HS-27A (cell line): ENCODE results near the gene TUBGCP6.

Source experiments
- DNase-seq: peaks from one replicate; pipeline ENCODE4 v3.0.0-alpha.2; 2012; ENCODE audit warnings: low read depth, missing footprints

TUBGCP6 gene

DNA sequence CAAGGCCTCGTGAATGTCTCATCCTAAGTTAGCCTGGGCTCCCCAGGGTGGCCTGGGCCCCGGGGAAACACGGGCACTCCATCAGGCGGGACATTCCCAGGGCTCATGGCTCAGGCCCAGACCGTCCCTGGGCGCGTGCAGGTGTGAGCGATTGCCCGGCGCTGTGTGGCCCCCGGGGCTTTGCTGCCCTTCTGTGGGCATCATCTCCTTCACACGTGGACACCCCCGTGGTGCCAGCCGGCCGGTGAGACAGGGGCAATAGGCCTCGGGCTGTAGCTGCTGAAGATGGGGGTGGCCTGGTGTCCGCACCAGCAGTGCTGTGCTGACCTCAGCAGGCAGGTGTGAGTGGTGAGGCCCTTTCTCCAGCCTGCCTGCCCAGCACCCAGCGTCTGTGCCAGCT is 48.6 kb downstream of the TUBGCP6 start:
- no peak for DNase-seq

DNA sequence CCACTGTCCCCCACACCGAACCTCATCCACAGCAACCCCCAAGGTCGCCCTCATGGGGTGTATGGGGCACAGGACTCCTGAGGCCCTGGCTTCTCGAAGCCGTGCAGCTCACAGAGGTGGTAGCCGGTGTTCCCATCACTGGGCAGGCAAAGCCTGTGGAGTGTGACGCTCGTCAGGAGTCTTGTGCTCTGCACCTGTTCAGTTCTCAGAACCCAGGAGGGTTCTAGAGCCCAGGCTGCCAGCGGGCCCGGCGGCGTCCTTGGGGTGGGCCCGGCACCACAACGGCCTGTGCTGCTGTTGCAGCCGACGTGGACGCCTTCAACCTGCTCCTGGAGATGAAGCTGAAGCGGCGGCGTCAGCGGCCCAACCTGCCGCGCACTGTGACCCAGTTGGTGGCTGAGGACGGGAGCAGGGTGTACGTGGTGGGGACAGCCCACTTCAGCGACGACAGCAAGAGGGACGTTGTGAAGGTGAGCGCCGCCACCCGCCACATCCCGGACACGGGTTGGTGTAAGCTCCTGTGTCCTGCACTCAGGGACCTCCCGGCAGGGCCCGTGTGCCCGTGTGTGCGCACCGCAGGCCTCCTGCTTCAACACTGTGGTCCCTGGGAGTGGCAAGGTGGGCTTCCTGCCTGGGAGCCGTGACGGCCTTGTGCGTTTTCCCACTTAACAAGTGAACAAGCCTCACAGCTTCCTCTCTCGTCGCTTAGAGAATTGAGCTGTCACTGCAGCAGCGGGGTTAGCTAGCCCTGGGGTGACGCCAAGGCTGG is 50.6 kb downstream of the TUBGCP6 start:
- no peak for DNase-seq

DNA sequence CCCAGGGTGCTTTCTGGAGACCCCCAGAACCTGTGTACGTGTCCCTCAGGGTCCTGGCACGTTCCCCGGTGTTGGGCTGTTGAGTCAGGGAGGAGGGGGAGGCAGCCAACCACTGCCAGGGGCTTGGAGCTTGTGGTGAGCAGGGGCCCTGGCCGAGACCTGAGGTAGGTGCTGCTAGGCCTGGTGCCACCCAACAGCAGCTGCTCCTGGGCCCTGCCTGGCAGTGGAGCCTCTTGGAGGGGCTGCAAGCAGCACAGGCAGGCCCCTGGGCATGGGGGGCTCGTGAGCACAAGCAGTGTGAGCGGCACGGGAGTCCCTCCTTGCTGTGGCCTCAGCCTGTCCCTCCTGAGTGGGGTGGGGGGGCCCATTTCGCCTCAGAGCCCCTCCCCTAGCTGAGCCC is 51.2 kb downstream of the TUBGCP6 start:
- DNase-seq: no peak

DNA sequence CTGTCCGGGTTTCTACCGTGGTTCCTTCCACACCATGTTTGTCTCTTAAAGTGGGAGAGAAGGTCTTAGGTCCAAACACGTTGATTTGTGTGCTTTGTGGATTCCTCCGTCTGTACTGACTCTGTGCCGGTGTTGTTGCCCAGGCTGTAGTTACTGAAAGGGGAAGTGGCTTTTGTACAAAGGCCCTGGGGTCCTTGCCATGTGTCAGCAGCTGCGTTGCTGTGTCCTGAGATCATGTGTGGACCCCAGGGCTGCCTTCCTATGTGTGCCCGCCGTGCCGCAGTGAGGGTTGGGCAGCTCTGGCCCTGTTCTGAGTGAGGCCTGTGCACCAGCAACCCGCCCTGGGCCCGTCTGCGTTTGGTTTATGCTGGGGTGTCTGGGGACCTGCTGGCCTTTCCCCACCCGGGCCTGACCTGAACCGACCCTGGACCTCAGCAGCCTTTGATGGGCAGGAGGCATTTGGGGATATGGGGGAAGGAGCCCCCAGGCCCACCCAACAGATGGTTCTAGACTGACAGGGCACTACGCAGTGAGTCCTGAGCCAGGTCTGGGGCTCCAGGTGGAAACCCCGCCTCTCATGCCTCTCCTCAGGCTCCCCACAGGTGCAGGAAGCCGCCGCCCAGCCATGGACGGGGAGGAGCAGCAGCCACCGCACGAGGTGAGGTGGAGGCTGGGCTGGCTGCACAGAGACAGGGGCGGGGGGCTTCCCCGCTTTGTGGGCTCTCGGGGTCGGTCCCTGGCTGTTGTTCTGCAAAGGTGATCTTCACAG is 52.2 kb downstream of the TUBGCP6 start:
- no peak for DNase-seq

DNA sequence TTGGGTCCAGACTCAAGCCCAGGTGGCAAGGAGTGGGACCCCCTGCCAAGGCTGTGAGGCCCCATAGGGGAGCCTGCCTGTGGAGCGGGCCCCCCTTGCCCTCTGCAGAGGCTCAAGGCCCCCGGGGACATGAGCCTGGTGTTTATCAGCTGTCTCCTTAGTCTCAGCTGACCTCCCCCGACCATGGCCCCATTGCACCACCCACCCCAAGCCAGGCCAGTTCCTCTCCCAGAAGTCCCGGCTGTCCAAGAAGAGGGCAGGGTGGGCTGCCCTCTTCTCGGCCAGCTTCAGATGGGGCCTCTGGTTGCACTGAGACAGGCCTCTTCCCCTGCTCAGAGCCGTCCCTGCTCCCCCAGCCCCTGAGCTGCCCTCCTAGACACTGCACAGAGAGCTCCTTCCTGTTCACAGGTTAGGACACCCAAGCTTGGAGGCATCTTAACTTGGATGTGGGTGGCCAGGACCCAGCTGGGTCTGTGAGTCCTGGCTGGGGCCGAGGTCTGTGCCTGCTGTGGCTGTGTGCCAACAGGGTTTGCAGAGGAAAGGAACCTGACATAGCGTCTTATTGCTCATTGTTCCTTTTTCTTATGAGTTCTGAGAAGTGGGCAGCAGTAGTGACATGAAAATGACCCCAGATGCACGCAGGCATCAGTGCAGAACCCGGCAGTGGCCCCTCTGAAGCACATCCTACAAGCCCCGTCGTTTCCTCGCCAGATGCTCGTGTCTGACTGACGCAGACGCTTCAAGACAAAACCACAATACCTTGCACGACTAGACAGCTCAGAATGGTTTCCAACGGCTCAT is 53.7 kb downstream of the TUBGCP6 start:
- DNase-seq: no peak

DNA sequence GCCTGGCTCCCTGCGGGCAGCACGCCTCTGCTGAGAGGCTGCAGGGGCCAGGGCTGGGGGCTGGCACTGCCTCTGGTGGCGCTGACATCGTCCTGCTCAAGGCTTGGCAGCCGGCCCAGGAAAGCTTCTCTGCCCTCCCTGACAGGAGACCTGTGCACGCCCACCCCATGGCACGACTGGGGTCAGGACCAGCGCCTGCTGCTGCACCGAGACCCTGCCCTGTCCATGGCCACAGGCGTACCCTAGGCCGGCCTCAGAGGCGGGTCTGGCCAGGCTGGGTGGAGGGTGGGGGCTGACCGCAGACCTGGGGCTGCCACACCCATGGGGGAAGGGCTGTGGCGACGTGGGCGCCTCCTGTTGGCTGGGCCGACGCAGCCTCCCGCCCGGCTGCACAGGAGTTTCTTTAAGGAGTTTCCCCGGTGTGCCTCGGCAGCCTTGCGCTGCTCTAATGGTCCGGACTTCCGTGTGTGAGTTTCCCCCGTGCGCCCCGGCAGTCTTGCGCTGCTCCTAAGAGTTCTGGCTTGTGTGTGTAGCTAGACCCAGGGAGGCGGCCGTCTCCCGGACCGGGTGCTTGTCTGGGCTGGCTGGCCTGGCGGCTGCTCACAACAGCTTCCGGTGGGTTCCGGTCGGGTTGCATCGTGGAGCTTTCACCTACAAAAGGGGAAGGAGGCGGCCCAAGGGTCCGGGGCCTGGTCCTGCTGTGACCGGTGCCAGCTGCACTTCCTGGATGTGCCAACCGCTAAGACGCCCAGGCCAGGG is 54.5 kb downstream of the TUBGCP6 start:
- DNase-seq: no peak

DNA sequence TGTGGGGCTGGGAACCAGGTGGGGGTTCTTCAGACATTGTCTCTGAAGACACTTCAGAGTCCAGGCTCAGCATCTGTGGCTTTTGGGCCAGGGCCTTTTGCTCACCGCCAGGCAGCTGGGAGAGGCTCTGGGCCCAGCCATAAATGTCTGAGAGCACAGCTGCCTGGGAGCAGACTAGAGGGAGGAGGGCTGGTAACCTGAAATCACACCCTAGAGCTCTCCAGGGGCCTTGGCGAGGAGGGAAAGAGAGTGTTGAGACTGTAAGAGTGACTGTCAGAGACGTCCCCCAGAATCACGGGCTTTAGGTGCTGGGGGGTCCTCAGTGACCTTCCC is 55.0 kb downstream of the TUBGCP6 start:
- DNase-seq: no peak

DNA sequence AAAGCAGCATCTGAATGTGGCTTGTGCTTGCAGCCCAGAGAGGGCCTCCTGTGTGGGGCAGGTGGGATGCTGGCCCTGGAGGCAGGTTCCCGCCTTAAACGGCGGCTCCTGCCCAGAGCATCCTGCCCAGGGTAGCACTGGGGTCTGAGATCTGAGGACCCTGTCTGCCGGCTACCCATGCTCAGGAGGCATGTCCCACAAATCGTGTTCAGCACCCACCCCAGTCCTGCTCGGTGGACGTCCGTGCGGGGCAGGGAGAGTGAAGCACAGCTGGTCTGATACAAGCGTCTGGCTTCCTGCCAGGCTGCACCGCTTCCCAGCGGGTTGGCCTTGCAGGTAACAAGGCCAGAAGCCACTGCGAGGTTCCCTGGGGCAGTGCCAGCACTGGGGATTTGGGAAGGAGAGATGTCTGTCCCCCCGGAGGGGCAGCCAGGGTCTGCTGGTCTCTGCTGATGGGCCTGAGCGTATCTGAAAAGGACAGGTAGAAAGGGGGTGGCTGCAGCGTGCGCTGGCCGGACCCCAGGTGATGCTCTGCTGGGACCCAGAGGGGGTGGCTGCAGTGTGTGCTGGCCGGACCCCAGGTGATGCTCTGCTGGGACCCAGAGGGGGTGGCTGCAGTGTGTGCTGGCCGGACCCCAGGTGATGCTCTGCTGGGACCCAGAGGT is 55.5 kb downstream of the TUBGCP6 start:
- no peak for DNase-seq

DNA sequence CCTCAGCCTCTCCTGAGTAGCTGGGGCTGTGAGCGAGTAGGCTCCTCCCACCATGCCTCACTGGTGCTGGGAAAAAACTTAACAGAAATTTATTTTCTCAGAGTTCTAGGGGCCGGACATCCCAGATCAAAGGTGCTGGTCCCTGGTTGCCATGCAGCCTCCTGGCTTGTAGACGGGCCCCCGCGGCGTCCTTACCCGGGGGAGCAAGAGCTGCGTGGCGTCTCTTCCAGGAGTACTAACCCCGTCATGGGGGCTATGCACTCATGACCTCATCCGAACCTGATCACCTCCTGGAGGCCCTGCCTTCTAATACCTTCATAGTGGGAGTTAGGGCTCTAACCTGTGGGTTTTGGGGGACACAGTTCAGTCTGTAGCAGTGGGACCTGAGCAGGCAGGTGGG is 56.5 kb downstream of the TUBGCP6 start:
- DNase-seq: no peak

DNA sequence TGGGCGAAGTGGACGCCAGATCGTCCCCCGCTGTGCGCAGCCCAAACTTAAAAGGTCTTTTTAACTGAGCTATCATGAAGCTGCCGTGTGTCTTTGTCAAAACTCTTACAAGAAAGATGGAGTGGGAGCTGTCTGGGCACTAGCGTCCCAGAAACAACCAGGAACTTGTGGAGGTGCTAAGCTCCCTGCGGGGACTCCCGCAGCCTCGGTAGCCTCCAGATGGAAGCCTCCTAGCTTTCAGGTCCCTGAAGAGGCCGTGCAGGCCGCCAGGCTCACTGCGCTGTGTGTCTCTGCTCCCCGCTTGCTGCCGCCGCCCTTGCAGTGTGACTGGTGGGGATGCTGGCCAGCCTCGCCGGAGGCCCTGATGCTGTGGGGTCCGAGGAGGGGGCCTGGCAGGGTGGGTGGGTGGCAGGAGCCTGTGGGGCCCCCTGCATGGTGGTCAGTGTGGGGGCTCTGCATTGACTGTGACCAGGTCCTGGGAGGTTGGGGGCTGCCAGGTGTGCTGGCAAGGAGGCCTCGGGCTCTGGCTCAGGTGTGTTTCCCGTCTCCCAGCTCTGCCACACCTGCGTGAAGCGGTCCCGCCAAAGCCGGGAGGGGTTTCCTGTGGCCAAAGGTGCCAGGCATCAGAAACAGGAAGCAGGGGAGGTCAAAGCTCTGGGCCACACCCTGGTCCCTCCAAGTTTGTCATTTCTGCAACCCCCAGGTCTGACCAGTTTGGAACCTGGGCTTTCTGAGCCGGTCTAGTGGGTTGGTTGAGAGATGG is 57.9 kb downstream of the TUBGCP6 start:
- DNase-seq: no peak

DNA sequence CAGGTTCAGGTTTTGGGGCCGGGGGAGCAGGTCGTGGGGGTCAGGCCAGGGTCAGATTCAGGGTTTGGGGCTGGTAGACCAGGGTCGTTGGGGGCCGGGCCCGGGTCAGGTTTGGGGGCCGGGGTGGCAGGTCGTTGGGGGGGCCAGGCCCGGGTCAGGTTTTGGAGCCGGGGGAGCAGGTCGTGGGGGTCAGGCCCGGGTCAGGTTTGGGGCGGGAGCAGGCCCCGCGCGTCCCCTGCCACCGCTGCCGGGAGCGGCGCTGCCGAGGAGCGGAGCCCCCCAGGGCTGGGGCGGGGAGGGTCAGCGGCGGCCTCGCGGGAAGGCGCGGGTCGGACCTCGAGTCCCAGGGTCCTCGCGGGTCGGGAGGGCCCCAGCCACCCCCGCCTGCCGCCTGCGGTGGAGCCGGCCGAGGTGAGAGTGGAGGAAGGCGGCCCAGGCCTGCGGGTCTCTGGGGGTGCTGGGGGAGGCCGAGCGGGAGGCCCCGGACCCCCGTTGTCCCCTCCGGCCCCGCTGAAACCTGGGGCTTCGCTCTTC is 58.6 kb downstream of the TUBGCP6 start:
- DNase-seq: no peak

DNA sequence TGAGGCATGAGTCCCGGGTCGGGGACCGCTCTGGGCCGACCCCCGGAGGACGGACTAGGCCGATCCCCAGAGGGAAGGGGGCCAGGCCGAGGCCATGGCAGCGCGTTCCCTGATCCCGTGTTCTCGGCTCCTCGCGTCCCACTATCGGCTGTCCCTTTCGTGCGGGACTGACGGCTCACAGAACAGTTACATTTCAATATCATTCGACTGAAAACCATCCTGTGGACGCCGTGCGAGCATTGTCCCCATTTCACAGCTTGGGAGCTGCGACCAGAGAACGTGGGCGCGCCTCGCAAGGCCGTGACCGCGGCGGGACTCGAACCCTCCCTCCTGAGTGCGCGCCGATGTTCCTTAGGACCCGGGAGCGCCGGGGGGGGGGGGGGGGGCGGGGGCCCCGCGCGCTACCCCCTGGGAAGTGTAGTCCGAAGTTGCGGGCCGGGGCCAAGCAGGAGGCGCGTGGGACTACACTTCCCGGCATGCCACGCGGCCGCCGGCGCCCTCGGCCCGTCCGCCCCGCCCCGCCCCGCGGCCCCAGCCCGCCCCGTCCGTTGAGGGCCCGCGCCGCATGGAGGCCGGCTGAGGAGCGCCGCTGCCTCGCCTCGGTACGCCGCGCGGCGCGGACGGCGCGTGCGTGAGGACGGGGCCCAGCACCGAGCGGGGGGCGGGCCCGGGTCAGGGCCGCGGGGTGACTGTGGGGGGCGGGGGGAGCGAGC is 59.3 kb downstream of the TUBGCP6 start, which contains the start of gene TRABD:
Gene TRABD, plus strand, starts transcription at position 539 of the 713 bp plus-strand sequence. CDS start 7,148 bp downstream, outside the sequence.
- peak; percentile 17 for DNase-seq

DNA sequence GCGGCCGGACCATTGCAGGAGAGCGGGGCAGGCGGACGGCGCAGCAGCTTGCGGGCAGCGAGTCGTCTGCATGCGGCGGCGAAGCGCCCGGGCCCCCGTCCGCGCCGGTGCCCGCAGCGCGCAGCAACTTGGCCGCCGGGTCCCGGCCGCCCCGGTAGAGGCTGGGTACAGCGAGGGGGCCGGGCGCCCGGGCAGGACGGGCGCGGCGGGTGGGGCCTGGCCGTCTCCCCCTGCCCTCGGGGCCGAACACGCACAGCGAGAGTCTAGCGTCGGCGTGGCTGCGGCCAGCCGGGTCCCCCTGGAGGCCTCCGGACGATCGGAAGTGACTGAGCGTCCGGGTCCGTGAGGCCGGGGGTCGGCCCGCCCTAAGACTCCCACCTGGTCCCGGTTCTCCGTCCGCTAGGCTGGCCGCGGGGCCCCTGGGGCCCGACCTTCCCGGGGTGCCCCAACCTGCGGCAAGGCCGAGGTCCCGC is 59.9 kb downstream of the TUBGCP6 start:
- no peak for DNase-seq

DNA sequence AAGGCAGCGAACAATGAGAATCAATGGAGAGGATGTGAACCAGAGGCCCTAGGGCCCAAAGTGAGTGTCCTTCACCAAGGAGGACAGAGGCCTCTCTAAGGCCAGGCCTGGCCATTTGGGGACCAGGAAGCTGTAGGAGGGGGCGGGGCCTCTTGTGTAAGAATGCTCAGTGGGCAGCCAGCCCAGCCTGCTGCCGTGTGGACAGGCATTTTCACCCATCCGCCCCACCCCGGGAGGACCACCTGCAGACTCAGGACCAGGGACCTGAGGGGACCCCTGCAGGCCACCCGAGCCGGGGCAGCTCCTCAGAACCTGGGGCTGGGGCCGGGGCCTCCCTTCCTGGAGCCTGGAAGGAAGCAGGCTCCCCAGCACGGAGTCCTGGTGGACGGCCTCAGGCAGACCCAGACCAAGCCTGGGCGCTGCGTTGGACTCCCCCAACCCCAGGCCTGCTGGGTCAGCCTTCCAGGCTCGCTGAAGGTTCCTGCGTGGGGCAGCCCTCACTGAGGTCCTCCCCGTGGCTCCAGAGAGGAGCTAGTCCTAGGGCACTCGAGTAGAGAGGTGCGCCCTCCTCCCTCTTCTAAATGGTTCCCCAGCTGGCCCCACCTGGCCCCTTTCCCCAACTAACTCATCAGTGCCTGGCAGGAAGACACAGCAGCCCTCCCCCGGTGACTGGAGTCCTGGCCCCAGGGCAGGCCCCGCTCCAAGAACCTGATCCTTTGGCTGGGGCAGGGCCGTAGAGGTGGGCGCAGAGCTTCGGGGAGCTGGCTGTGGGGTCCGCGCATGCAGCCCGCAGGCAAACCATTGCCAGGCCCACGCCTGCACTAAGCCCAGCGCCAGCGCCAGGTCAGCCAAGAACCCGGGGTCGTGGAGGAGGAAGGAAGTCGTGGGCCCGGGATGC is 60.6 kb downstream of the TUBGCP6 start:
- DNase-seq: no peak

DNA sequence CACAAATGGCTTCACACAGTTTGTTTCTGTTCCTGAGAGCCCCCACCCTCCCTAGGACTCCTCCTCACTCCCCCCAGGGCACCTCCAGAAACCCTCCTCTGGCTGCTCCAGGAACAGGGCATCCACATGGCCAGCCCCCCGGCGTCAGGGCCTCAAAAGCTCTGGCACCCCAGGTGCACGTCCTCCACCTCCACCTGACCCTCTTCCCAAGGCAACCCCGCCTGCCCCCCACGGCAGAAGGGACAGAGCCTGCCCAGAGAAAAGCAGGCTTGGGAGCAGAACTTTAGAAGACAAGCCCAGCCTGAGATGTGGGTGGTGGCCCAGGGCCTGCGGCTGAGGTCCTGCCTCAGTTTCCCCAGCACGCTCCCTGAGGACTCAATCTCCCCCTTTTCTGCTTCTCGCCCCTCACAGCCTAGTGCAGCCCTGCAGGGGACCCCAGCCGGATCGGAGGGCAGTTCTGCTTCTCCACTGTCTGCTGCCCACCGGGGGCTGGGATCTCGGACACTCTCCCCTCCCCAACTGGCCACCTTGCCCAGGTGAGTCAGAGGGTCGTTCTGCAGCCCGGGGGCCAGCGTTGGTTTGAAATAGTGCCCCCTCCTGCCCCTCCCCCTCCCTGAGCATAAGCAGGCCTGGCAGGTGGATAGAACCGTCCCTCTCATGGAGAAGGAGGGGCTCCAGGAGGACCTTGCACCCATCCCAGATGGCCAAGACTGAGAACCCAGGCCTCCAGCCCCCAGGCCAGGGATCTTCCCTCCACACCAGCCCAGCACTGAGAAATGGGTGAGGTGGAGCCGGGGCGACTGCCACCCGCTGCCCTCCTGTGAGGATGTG is 61.5 kb downstream of the TUBGCP6 start:
- no peak for DNase-seq

DNA sequence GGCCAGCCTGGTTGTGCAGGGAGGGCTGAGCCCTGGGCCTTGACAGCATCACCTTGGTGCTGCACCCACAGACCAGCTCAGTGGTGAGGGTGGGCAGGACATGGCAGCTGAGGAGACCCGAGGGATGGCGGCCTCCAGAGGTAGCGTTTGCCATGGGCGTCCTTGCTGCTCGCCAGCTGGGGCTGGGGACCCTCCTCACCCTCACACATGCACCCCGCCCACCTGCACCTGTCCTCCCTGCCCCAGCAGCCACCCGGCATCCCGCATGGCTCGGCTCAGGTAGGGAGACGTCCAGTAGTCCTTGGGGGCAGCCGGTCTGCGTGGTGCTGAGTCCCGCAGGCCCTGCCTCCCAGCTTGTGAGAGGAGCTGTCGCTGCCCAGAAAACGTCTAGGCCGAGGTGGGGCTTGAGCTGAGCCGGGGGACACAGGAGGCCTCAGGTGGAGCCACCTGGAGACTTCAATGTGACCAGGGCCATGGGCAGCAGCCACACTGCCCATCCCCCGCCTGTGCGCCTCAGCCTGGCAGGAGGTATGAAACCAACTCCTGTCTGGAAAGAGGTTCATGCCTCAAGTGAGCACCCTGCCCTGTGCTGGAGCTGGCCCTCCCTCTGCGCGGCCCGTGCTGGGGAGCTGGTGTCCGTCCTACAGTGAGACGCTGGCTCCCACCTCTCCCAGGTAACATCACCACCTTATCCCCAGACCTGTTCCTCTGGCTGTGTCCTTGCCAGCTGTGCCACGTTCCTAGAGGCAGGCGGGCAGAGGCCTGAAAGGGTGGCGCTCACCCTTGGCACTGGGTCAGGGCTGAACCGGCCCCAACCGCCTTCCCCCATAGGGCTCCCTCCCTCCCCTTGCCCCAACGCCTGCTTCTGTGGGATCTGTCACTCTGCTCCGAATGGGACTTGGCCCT is 62.4 kb downstream of the TUBGCP6 start:
- DNase-seq: no peak
